AG10803 (cell line): ENCODE measurements around the gene PSMC6.
A peak's percentile ranks its signal among the peaks of the same experiment; 100 is the strongest.

Source experiments
- DNase-seq: peaks from one replicate; pipeline ENCODE4 v3.0.0; 2010; ENCODE audit warnings: low read depth
- H3K4me3 ChIP-seq: 2 replicates; pipeline ENCODE4 v1.5.1; 2011; ENCODE audit warnings: mild to moderate bottlenecking, low read length, control low read depth
- CTCF ChIP-seq: conservative IDR thresholded peaks from 2 replicates; pipeline ENCODE4 v1.5.1; 2011; ENCODE audit warnings: mild to moderate bottlenecking, low read length, control low read depth, inconsistent platforms

Gene PSMC6

DNA sequence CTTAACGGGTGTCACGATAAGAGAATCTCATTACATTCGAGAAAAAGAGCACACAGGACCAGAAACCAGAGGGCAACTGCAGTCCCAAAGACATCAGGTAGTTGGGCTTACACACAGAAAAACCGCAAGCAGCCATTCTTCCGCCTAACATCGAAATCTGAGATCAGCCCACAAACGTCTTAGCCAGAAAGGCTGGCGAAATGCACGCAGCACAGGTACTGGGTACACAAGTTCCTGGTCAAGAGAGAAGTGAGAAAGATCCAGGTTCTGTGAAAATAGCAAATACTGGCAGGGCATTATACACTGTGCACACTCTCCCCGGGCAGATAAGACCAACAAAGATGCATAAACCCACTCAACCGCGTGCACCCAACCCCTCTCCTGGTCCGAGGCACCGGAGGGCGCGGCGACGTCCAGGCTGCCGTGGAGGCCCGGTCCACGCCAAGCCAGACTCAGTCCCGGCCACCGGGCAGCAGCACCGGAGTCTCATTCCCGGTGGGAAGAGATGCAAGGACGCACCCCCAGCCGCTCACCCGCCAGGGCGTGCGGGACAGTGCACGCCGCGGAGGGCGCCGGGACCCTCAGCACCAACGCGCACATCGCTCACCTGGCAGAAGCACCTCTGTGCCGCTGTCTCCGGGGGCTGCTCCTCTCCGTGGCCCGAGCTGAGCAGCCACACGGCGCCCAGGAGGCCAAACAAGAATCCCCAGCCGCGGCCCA lies 12.1 kb upstream of the PSMC6 start:
- peak overlapping the region; percentile 86 for H3K4me3 ChIP-seq
- TF ChIP-seq CTCF, result no peak; the same call in 1 of the 2 replicates
- DNase-seq, result peak; percentile 30

- TF ChIP-seq CTCF, result no peak
- DNase-seq, result peak; percentile 80
Observed at GRCh38 chr14:52695481-52696091, 11.4 kb upstream of the PSMC6 start, which contains the start of gene ERO1A. Gene ERO1A (minus strand): TSS chr14:52695558. CDS start chr14:52695481, 77 bp downstream.

DNA sequence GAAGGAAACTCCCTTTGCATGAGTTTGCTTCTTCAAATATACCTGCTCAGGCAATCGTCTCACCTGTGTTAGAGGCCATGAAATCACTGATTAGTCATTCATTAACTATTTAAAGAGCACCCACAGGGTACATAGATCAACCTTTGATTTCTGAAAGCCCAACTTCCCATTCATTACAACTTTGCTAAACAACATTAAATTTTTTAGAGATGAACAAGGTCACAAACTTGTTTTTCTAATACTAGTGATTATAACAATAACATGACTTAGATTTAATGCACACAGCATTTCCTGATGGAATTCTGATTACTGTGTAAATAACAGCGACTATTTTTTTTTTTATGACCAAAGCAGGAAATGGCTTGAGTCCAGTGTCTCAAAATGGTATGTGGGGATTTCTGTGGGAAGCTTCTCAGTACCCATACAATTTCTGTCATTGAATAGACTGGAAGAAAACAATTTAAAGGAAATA lies 6.3 kb upstream of the PSMC6 start:
- DNase-seq, result no peak
- no peak overlapping the region for H3K4me3 ChIP-seq
- no peak for TF ChIP-seq CTCF

More at GRCh38 chr14:52695481-52696091, 11.4 kb upstream of the PSMC6 start, which contains the start of gene ERO1A:
- peak within 1 kb of the TSS; percentile 86 for H3K4me3 ChIP-seq

DNA sequence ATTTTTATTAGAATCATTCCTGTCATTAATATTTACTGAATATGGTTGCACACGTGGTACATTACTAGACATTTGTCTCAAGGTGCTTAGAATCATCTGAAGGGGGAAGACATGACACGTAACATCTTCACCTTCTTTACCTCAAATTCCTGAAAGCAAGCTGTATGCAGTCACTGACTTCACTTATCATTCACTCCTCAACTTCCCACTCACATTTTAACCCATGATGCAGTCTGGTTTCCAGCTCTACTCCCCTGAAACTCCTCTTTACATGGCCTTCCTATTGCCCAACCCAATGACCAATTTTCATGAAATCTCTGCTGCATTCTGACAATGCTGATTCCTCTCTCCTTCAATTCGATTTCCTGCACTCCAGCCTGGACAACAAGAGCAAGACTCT lies 5.8 kb upstream of the PSMC6 start:
- TF ChIP-seq CTCF, result no peak
- DNase-seq, result no peak
- no peak overlapping the region for H3K4me3 ChIP-seq

DNA sequence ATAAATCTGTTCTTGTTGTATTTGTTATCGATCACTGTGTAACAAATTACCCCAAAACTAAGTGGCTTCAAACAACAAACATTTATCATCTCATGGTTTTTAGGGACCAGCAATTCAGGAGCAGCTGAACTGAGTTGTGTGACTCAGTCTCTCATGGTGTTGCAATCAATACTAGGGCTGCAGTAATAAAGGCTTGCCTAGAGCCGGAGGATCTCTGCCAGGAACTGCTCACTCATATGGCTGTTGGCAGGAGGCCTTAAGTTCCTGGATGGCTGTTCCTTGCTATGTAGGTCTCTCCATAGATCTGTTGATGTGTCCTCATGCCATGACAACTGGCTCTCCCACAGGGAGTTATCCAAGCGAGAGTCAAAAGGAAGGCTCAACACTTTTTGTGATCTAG lies 3.8 kb upstream of the PSMC6 start:
- DNase-seq, result peak; percentile 96
- TF ChIP-seq CTCF, result no peak
- H3K4me3 ChIP-seq, result no peak overlapping the region

GRCh38 chr14:52703664-52704063 lies 3.3 kb upstream of the PSMC6 start:
- H3K4me3 ChIP-seq, result no peak overlapping the region
- no peak for DNase-seq
- no peak for TF ChIP-seq CTCF

DNA sequence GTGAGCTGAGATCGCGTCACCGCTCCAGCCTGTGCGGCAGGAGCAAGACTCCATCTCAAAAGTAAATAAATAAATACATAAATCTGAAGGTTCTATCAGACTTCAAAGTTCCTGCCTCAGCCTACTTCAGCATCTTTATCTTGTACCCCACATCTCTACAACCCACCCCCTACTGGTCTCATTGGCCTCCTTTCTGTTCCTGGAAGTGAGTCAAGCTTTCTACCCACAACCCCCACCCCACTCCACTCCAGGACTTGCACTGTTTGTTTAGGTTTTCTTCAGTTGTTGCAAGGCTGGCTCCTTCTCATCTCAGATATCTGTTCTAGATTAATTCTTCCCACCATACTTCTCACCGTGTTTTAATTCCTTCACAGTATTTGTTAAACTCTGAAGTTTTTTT lies 714 bp upstream of the PSMC6 start:
- no peak for DNase-seq
- H3K4me3 ChIP-seq, result peak overlapping the region; percentile 83; the same call in 1 of the 2 replicates
- TF ChIP-seq CTCF, result no peak
